HFF-Myc (cell line): ENCODE measurements around the gene CCDC85C.

Experiments used
- DNase-seq: peaks from one replicate; pipeline ENCODE4 v3.0.0-alpha.2; 2011; ENCODE audit warnings: low read depth; ENCODE audit errors: extremely low read depth
- H3K4me3 ChIP-seq: replicated peaks from 2 replicates; pipeline ENCODE4 v1.5.1; 2011; ENCODE audit warnings: low read depth, mild to moderate bottlenecking, control low read depth, low read length
- TF ChIP-seq, protein P1 (sequence below): IDR thresholded peaks from 2 replicates; pipeline ENCODE4 v1.5.1; 2012; ENCODE audit warnings: mild to moderate bottlenecking, low read depth, low read length, control low read depth; ENCODE audit errors: missing control alignments

Gene CCDC85C

DNA sequence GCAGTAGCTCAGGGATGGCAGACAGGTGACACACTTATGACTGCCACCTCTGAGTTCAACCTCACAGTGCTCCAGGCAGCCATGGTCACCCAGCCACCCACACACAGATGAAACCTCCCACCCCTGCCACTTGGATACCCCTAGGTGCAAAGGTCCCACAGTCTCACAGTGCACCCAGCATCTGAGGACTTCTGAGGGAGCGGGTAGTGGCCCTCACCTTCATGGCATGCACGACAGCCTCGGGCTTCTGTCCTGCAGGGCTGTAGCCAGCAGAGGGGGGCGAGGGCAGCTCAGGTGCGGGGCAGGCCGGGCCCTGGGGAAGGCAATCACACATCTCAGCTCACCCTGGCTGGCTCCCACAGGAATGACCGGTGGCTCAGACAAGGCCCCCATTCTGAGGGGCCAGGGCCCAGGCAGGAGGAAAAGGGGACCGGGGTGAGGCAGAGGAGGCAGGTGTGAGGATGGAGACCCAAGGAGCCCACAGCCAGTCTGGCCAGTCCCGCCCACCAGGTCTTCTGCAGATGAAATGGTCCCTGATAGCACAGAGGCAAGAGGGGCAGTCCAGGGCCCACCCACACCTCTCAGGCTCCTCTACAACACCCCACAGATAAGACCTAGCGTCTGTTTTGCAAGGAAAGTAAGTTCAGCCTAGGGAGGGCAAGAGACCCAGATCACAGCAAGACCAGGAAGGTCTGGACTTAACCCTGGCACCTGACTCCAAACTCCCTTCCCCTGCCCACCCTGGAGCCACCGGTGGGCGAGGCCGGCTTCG is 87.0 kb downstream of the CCDC85C start:
- no peak for DNase-seq
- TF ChIP-seq, protein P1, sequence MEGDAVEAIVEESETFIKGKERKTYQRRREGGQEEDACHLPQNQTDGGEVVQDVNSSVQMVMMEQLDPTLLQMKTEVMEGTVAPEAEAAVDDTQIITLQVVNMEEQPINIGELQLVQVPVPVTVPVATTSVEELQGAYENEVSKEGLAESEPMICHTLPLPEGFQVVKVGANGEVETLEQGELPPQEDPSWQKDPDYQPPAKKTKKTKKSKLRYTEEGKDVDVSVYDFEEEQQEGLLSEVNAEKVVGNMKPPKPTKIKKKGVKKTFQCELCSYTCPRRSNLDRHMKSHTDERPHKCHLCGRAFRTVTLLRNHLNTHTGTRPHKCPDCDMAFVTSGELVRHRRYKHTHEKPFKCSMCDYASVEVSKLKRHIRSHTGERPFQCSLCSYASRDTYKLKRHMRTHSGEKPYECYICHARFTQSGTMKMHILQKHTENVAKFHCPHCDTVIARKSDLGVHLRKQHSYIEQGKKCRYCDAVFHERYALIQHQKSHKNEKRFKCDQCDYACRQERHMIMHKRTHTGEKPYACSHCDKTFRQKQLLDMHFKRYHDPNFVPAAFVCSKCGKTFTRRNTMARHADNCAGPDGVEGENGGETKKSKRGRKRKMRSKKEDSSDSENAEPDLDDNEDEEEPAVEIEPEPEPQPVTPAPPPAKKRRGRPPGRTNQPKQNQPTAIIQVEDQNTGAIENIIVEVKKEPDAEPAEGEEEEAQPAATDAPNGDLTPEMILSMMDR: no peak

DNA sequence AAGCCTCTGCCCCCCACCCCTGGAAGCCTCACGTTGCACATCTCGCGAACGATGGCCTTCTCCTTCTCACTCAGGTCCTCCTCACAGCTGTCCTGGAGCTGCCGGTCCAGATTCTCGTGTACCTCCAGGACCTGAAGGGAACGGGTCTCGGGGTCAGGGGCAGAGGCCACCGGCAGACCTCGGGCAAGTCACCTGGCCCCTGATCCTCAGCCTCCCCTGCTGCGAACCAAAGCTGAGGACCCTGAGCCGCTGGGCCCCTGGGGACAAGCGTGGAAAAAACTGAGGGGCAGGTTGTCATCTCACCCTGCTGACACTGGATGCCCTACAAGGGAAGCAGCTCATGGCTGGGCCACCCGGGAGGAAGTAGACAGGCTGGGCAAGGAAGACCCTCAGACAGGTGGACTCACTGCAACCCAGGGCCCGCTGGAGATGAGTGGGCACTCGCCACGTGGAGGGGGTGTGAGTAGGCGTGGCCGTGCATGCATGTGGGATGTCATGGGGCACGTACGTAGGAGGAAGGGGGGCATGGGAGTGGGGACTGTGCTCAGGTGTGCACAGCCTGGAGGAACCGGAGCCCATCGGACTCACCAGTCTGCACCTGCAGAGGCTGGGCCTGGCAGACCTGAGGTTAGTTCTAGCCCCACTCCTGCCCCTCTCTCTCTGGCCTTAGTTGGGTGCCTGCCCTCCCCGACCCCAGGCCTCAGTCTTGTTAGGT is 87.7 kb downstream of the CCDC85C start:
- TF ChIP-seq, protein P1: no peak
- H3K4me3 ChIP-seq: no peak overlapping the region
- DNase-seq: no peak

More for the DNA sequence above, 87.0 kb downstream of the CCDC85C start:
- no peak overlapping the region for H3K4me3 ChIP-seq

DNA sequence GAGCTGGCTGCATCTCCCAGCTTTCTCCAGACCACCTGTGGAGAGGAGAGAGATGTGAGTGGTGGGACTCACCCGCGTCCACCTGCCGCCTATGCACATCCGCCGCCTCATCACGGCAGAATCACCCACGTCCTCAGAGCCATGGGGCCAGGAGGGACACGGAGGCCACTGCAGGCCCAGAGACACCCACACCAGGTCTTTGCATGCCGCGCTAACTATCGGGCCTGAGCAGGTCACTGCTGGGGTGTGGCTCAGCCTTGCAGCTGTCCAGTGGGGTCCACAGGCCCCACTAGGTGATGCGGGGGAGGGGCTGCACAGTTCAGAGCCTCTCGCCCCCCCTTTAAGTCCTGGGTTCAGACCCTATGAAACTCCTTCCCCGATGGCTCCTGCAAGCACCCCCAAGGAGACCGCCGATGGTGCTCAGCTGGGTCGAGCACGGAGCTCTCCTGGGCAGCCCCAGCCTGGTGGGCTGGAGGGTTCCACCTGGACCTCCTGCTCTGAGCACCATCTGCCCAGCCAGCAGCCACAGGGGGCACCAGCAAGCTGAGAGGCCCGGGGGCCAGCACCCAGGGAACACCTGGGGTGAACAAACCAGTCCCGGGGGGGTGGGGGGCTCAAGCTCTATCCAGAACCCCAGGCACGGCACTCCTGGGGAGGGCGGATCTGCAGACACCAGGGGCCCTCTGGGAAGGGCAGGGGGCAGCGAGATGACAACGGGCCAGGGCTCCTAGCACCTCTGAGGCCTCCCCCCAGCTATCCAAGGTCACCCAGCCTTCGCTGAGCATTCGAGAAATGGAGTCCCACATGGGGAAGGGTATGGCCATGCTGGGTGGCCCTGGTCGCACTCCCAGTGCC is 88.5 kb downstream of the CCDC85C start:
- H3K4me3 ChIP-seq: no peak overlapping the region
- no peak for DNase-seq
- TF ChIP-seq, protein P1: no peak

DNA sequence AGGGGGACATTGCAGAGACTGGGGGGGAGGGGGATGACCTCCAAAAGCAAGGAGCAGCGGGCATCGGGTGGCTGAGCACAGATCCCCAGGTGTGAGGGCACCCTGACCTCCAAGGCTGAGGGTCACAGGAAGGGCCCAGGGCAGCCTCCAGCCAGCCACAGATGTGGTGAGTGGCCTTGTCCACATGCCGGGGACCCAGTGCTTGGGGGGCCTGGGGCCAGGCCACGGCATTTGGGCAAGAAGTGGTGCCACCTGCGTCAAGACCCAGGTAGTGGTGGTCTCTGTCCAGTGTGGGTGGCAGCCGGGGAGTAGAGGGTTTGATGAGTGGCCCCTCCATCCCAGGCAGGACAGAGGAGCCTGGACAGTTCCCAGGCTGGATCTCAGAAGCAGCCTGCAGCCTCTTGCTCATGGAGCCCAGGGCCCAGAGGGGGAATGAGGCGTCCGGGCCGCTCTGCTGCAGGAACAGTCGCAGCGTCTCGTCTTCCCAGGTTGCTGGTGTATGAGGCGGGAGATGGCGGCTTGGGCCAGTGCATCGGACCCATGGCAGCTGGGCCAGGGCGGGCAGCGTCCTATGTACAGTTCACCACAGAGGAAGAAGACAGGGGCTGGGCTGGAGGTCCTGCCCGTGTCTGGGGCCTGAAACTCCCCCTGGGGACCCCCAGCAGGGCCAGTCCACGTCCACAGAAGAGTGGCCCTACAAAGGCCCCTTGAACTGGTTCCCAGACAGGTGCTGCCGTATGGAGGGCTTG is 89.3 kb downstream of the CCDC85C start:
- H3K4me3 ChIP-seq: no peak overlapping the region
- DNase-seq: no peak
- TF ChIP-seq, protein P1: no peak

DNA sequence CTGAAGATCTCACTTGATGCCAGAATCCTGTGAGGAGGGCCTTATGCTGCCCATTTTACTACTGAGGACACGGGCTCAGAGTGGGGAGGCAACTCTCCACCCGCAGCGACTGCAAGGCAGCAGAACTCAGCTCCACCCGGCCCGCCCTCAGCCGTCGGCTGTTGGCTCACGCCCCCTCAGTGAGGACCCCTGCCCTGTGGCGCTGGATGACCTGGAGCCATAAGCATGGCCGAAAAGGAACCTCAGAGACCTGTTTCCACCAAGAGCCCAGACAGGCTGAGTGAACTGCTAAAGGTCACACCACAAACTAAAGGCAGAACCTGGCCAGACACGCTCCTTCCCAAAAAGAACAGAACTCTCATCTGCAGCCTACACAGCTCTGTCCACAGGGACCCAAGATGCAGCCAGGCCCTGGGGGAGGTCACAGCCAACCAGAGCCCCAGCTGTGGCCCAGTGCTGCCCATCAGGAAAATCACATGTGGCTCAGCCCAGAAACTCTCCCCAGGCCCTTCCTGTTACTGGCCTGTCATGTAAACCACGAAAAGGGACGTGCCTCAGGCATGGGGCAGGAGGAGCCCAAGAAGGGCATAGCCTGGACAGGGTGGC is 90.0 kb downstream of the CCDC85C start:
- DNase-seq: no peak
- no peak overlapping the region for H3K4me3 ChIP-seq
- TF ChIP-seq, protein P1: no peak
